Spleen (tissue), 11 donors: ENCODE measurements around the gene ELP1. TPM values are rescaled to one million over a fixed set of nuclear protein-coding genes. Genes with fewer than 3 reads are reported as not detected.
"Not testable (repeated sequence)": the region's sequence is repeated elsewhere in the genome, so short reads cannot be mapped to it uniquely, and the experiment has no call there.

ENCODE experiments used
- DNase-seq: peaks from one replicate; pipeline ENCODE4 v3.0.0-alpha.2; 2020
- H3K27ac ChIP-seq, 8 donors: fragments of 200-600 bp; sonication (generic) in 7 of 8; 1 replicate in 4 of 8; 2 replicates in 4 of 8; pipeline versions ENCODE4 v1.5.0 to v1.8.0; 2016 to 2021; ENCODE audit warnings: inconsistent platforms in 4 of 8, mild to moderate bottlenecking in 4 of 8, moderate library complexity in 1 of 8
- H3K27me3 ChIP-seq, 7 donors: fragments of 200-600 bp; sonication (generic) in 6 of 7; replicated peaks in 1 of 7; 1 replicate in 4 of 7; 2 replicates in 3 of 7; pipeline versions ENCODE4 v1.5.0 to v1.8.0; 2016 to 2021; ENCODE audit warnings: inconsistent platforms in 3 of 7, mild to moderate bottlenecking in 1 of 7
- H3K36me3 ChIP-seq, 6 donors: fragments of 200-600 bp; sonication (generic) in 5 of 6; 1 replicate in 4 of 6; 2 replicates in 2 of 6; pipeline versions ENCODE4 v1.5.0 to v1.8.0; 2016 to 2021; ENCODE audit warnings: inconsistent platforms in 2 of 6
- H3K4me1 ChIP-seq, 6 donors: fragments of 200-600 bp; sonication (generic) in 5 of 6; 1 replicate in 3 of 6; 2 replicates in 3 of 6; pipeline versions ENCODE4 v1.5.0 to v1.8.0; 2016 to 2021; ENCODE audit warnings: inconsistent platforms in 3 of 6
- H3K4me3 ChIP-seq, 8 donors: fragments of 200-600 bp; sonication (generic) in 7 of 8; 1 replicate in 4 of 8; 2 replicates in 4 of 8; pipeline versions ENCODE4 v1.5.0 to v1.8.0; 2016 to 2021; ENCODE audit warnings: inconsistent platforms in 4 of 8, mild to moderate bottlenecking in 4 of 8, moderate library complexity in 2 of 8
- H3K9me3 ChIP-seq, 8 donors: fragments of 200-600 bp; sonication (generic) in 7 of 8; 1 replicate in 4 of 8; 2 replicates in 4 of 8; pipeline versions ENCODE4 v1.5.0 to v1.8.0; 2016 to 2021; ENCODE audit warnings: inconsistent platforms in 4 of 8
- CTCF ChIP-seq, 11 experiments: fragments of 200-600 bp in 7 of 11; fragments of 450-650 bp in 4 of 11; sonication (generic) in 4 of 11; IDR thresholded peaks in 8 of 11; conservative IDR thresholded peaks in 3 of 11; 1 replicate in 7 of 11; 2 replicates in 4 of 11; pipeline versions ENCODE4 v1.4.0 to v1.8.0; 2016 to 2021; ENCODE audit warnings: antibody characterized with exemption in 11 of 11, inconsistent platforms in 4 of 11, mild to moderate bottlenecking in 1 of 11
- POLR2A ChIP-seq, 3 donors: fragments of 450-650 bp; IDR thresholded peaks; one replicate each; pipeline ENCODE4 v1.5.1; 2017; ENCODE audit warnings: antibody characterized with exemption in 3 of 3, mild to moderate bottlenecking in 1 of 3
- POLR2AphosphoS5 ChIP-seq, 3 donors: sonication (generic); formaldehyde crosslinking; IDR thresholded peaks; one replicate each; pipeline ENCODE4 v1.5.1; 2017; ENCODE audit warnings: antibody characterized with exemption in 3 of 3
- WGBS, 5 donors: extraction: QIAGEN DNeasy Blood & Tissue Kit in 3 of 5; methylation state at CpG; one replicate each; pipeline versions ENCODE4 v1.1.5 to v1.1.7; 2013 to 2018; 5-methylcytosine and 5-hydroxymethylcytosine counted together
- intact Hi-C: fragments of 100-400 bp; cut with DNase I; formaldehyde crosslinking; loops from one replicate; pipeline ENCODE4 v1.15.0; 2023; ENCODE audit warnings: low total_unique reads
- polyA plus RNA-seq, 3 donors: library from polyadenylated mRNA; stranded (reverse); fragments of 200-250 nt; gene quantifications; one replicate each; pipeline ENCODE4 v1.2.1, GENCODE V29; 2013
- total RNA-seq, 7 donors: library from RNA; depleted of rRNA in 3 of 7; stranded (reverse); fragments of >200 nt in 3 of 7; fragmentation: NEBNext Ultra II Directional in 4 of 7; extraction: Animal tissue kit (Norgen Biotek cat#: 25700) in 4 of 7; gene quantifications; one replicate each; pipeline versions ENCODE4 v1.1.0 to v1.2.1, GENCODE V29; 2016 to 2021
- donor health status: healthy with polysubstance abuse.
- donor health status: DM: no; HTN: no; CAD: no; lungs with moderate emphysema.
- donor health status: DM: no; HTN: no; CAD: no.
- donor health status: Bipolar disorder and iron deficiency.
- donor health status: healthy.
- donor health status: DM: no; HTN: no; CAD: no.
- donor health status: DM: yes; HTN: yes; CAD: no.

Gene ELP1
- total and polyA plus RNA-seq, 10 donors = 9.9 to 30.5 (median 17.6) TPM

GRCh38 chr9:108900176-108900575, 33.7 kb downstream of the ELP1 start:
- Histone ChIP-seq H3K4me1 (no peaks in the 10 kb centered on the region), H3K27ac (no peak overlapping the region), H3K27me3 (no peaks in the 10 kb centered on the region), H3K4me3 (no peak overlapping the region), H3K36me3 (peaks cover 0 to 100% (median 87%) of the 10 kb centered on the region in 6 donors), H3K9me3 (no peaks in the 10 kb centered on the region)
- WGBS, 5 donors = 82 to 99% (median 95%) methylated on average over 5 of the region's 5 CpGs
- no peak for DNase-seq
- intact Hi-C loops = no loop called here
- TF ChIP-seq POLR2A (IDR thresholded peaks at IDR 0.05) = no peak
- no peak for TF ChIP-seq POLR2AphosphoS5 (IDR thresholded peaks at IDR 0.05)
- no peak for TF ChIP-seq CTCF (IDR thresholded peaks at IDR 0.05 in 8 of 11, conservative IDR thresholded peaks at IDR 0.05 in 3 of 11)

- whole genome bisulfite sequencing, 5 donors = 93 to 98% (median 96%) methylated on average over 8 of the region's 8 CpGs
- H3K27me3 ChIP-seq, DNase-seq, H3K4me3 ChIP-seq, intact Hi-C loops, H3K9me3 ChIP-seq, H3K4me1 ChIP-seq, H3K27ac ChIP-seq: not testable (repeated sequence)
- H3K36me3 ChIP-seq = peaks cover 0 to 100% (median 87%) of the 10 kb centered on the region in 6 donors
These were observed 34.8 kb downstream of the ELP1 start for GRCh38 chr9:108899023-108899695.

GRCh38 chr9:108897324-108898096, 36.4 kb downstream of the ELP1 start:
- Histone ChIP-seq H3K4me1 (no peaks in the 10 kb centered on the region), H3K4me3 (no peak overlapping the region), H3K27me3 (no peaks in the 10 kb centered on the region), H3K36me3 (peaks cover 0 to 100% (median 93%) of the 10 kb centered on the region in 6 donors), H3K9me3 (no peaks in the 10 kb centered on the region), H3K27ac (no peak overlapping the region)
- 93 to 98% (median 94%) methylated on average over 2 of the region's 2 CpGs for WGBS, 5 donors
- intact Hi-C loops = no loop called here
- no peak for TF ChIP-seq POLR2AphosphoS5 (IDR thresholded peaks at IDR 0.05)
- TF ChIP-seq CTCF (IDR thresholded peaks at IDR 0.05 in 8 of 11, conservative IDR thresholded peaks at IDR 0.05 in 3 of 11) = no peak
- TF ChIP-seq POLR2A (IDR thresholded peaks at IDR 0.05) = no peak
- DNase-seq = no peak

GRCh38 chr9:108894225-108894997, 39.5 kb downstream of the ELP1 start:
- TF ChIP-seq CTCF (IDR thresholded peaks at IDR 0.05 in 8 of 11, conservative IDR thresholded peaks at IDR 0.05 in 3 of 11) (no peak), POLR2A (IDR thresholded peaks at IDR 0.05) (no peak), POLR2AphosphoS5 (IDR thresholded peaks at IDR 0.05) (no peak)
- WGBS, 5 donors = 94 to 97% (median 95%) methylated on average over 4 of the region's 4 CpGs
- Histone ChIP-seq H3K27me3 (no peaks in the 10 kb centered on the region), H3K27ac (no peak overlapping the region), H3K4me1 (no peaks in the 10 kb centered on the region), H3K9me3 (no peaks in the 10 kb centered on the region), H3K36me3 (peaks cover 3 to 100% (median 88%) of the 10 kb centered on the region in 6 donors), H3K4me3 (no peak overlapping the region)
- DNase-seq = no peak
- intact Hi-C loops = no loop called here
